ENCODE measurements around the gene PIP.

Gene PIP, protein sequence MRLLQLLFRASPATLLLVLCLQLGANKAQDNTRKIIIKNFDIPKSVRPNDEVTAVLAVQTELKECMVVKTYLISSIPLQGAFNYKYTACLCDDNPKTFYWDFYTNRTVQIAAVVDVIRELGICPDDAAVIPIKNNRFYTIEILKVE

GRCh38 chr7:143131781-143132180, at the start of gene PIP:
TSS of gene PIP (plus strand) at chr7:143132077. CDS start at chr7:143132117, 40 bp downstream.
- no peak for TF ChIP-seq CTCF (IDR thresholded peaks at IDR 0.05)

GRCh38 chr7:143085109-143085508, 46.8 kb upstream of the PIP start:
- TF ChIP-seq CTCF (IDR thresholded peaks at IDR 0.05), result no peak

GRCh38 chr7:143096146-143096545, 35.7 kb upstream of the PIP start:
- no peak for TF ChIP-seq CTCF (IDR thresholded peaks at IDR 0.05)

DNA sequence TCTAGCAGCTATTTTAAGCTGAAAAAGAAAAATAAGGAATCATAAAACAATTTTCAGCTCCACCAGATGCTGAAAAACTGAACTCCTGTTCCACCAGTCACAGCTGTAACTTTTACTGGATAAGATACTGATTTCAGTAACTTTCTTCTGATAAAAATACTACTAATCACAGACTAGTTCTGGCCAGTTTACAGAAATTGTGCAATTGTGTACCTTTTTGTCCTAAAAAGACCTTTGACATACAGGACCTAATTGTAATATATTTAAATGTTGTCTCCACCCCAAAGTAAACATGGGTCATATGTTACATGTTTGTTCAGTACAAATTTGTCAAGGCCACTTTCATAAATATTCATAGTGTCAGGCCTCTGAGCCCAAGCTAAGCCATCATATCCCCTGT, 27.1 kb upstream of the PIP start:
- TF ChIP-seq CTCF (IDR thresholded peaks at IDR 0.05), result no peak

- no peak for TF ChIP-seq CTCF (IDR thresholded peaks at IDR 0.05)
These were observed 14.5 kb upstream of the PIP start for GRCh38 chr7:143117395-143117794.

DNA sequence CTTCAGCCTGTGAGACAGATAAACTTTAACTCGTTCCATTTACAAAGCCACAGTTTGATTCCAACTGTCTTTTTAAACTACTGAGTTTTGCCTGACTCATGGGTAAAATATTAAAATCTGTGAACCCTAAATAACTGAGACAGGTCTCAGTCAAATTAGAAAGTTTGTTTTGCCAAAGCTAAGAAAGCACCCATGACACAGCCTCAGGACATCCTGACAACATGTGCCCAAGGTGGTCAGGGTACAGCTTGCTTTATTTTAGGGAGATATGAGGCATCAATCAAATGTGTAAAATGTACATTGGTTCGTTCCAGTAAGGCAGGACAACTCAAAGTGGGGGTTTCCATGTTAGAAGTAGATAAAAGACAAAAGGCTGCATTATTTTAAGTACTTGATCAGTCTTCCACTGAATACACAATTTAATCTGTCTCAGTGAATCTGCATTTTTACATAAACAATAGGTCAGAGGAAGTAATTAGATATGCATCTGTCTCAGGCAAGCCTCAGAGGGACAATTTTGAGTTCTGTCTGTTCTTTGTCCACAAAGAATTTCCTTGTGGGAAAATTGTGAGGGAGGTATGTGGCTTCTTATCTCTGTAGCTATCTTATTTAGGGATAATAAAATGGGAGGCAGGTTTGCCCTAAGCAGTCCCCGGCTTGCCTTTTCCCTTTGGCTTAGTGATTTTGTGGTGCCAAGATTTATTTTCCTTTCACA, 11.0 kb upstream of the PIP start:
- TF ChIP-seq CTCF (IDR thresholded peaks at IDR 0.05), result no peak

DNA sequence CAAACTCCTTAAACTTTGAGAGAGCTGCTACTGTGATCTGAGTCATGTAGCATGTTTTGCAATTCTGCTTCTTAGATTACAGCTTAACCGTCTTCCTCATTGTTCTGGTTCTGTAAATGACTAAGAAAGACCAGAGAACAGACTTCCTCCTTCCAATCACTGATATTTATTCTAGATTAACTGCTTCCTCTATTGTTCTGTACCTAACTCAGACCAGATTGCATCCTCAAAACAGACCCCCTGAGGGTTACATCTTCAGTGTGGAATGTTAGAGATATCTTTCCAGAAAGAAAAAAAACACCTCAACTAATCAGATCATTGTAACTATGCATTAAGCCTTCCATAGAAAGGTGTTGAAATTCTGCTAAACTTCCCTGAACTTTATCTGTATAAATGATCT, 5.7 kb upstream of the PIP start:
- TF ChIP-seq CTCF (IDR thresholded peaks at IDR 0.05), result no peak
